Right lobe of liver (tissue), 6 donors: ENCODE data around the gene IL19. TPM values are rescaled to one million over a fixed set of nuclear protein-coding genes. Genes with fewer than 3 reads are reported as not detected.
A peak's percentile ranks its signal among the peaks of the same experiment; 100 is the strongest.

ENCODE experiments used
- ATAC-seq, 4 donors: fragments of 200-7000 bp; cut with Tn5 transposase; one replicate each; pipeline ENCODE4 v1.9.1; 2020; ENCODE audit warnings: mild to moderate bottlenecking in 4 of 4, moderate library complexity in 4 of 4
- DNase-seq, 3 donors: peaks; one replicate each; pipeline ENCODE4 v3.0.0-alpha.2; 2020
- H3K27ac ChIP-seq, 3 donors: fragments of 200-600 bp; one replicate each; pipeline ENCODE4 v1.8.0; 2022
- H3K27me3 ChIP-seq, 2 donors: fragments of 200-600 bp; one replicate each; pipeline ENCODE4 v1.8.0; 2022
- H3K36me3 ChIP-seq, 4 donors: fragments of 200-600 bp; sonication (generic) in 1 of 4; one replicate each; pipeline versions ENCODE4 v1.5.1 to v1.8.0; 2017 to 2022; ENCODE audit warnings: control low read depth in 1 of 4
- H3K4me1 ChIP-seq, 4 donors: fragments of 200-600 bp; sonication (generic) in 1 of 4; one replicate each; pipeline versions ENCODE4 v1.5.1 to v1.8.0; 2017 to 2022; ENCODE audit warnings: control low read depth in 1 of 4
- H3K4me3 ChIP-seq, 3 donors: fragments of 200-600 bp; one replicate each; pipeline ENCODE4 v1.8.0; 2022
- H3K9me3 ChIP-seq, 4 donors: fragments of 200-600 bp; sonication (generic) in 1 of 4; one replicate each; pipeline versions ENCODE4 v1.5.1 to v1.8.0; 2017 to 2022; ENCODE audit warnings: control low read depth in 1 of 4
- POLR2A ChIP-seq: fragments of 450-650 bp; IDR thresholded peaks from one replicate; pipeline ENCODE4 v1.6.1; 2017; ENCODE audit warnings: antibody characterized with exemption, mild to moderate bottlenecking
- WGBS: methylation state at CpG from one replicate; pipeline ENCODE4 v1.1.6; 2018; ENCODE audit warnings: low coverage, low lambda C conversion rate; ENCODE audit not compliant: insufficient coverage; ENCODE audit errors: missing lambda C conversion rate; 5-methylcytosine and 5-hydroxymethylcytosine counted together
- intact Hi-C, 2 donors: fragments of 100-400 bp; cut with DNase I; formaldehyde crosslinking; loops; one replicate each; pipeline versions ENCODE4 v1.11.2 to v1.14.1; 2022
- total RNA-seq, 6 experiments: library from RNA; depleted of rRNA in 2 of 6; stranded (reverse); fragments of >200 nt in 2 of 6; fragmentation: NEBNext Ultra II Directional in 3 of 6; extraction: Animal tissue kit (Norgen Biotek cat#: 25700) in 3 of 6; gene quantifications; one replicate each; pipeline versions ENCODE4 v1.1.0 to v1.2.4, GENCODE V29; 2016 to 2023
- TF ChIP-seq, protein P1 (sequence below), 4 donors: fragments of 200-600 bp in 3 of 4; fragments of 450-650 bp in 1 of 4; IDR thresholded peaks; one replicate each; pipeline versions ENCODE4 v1.5.1 to v1.8.0; 2016 to 2022; ENCODE audit warnings: antibody characterized with exemption in 4 of 4, mild to moderate bottlenecking in 2 of 4
- donor health status: DM: no; HTN: yes; CAD: no.
- donor health status: DM: no; HTN: no; CAD: no.
- donor health status: DM: no; HTN: no; CAD: no.
- donor health status: DM: no; HTN: yes; CAD: no.
- donor health status: DM: no; HTN: yes; CAD: no.

Gene IL19
- total RNA-seq, 6 experiments from 2014 or later = not detected

DNA sequence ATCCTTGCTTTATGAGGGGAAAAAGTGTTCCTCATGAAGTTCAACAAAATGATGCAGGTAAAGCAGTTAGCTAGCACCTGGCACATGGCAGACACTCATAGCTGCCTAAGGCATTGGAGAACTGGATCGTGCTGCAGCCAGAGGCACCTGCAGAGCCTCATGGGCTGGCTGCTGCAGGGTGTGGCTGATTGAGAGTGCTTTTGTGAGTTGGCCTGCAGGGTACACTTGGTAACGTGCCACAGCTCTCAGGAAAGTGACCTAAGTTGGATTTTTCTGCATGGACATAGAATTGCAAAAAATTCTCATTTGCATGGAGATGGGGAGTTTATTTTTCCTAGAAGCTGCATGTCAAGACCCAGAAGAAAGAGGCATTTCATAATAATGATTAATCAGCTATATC is 63.2 kb downstream of the IL19 start:
- H3K4me3 ChIP-seq = no peak overlapping the region
- intact Hi-C loops = no loop called here
- no peaks in the 10 kb centered on the region for H3K36me3 ChIP-seq
- ATAC-seq (no peak), DNase-seq (no peak)
- WGBS = 31% methylated on average over 2 of the region's 2 CpGs
- H3K4me1 ChIP-seq = no peaks in the 10 kb centered on the region
- no peaks in the 10 kb centered on the region for H3K27me3 ChIP-seq
- TF ChIP-seq, protein P1, sequence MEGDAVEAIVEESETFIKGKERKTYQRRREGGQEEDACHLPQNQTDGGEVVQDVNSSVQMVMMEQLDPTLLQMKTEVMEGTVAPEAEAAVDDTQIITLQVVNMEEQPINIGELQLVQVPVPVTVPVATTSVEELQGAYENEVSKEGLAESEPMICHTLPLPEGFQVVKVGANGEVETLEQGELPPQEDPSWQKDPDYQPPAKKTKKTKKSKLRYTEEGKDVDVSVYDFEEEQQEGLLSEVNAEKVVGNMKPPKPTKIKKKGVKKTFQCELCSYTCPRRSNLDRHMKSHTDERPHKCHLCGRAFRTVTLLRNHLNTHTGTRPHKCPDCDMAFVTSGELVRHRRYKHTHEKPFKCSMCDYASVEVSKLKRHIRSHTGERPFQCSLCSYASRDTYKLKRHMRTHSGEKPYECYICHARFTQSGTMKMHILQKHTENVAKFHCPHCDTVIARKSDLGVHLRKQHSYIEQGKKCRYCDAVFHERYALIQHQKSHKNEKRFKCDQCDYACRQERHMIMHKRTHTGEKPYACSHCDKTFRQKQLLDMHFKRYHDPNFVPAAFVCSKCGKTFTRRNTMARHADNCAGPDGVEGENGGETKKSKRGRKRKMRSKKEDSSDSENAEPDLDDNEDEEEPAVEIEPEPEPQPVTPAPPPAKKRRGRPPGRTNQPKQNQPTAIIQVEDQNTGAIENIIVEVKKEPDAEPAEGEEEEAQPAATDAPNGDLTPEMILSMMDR (IDR thresholded peaks at IDR 0.05) = no peak
- no peak for TF ChIP-seq POLR2A
- no peak overlapping the region for H3K27ac ChIP-seq
- no peaks in the 10 kb centered on the region for H3K9me3 ChIP-seq

DNA sequence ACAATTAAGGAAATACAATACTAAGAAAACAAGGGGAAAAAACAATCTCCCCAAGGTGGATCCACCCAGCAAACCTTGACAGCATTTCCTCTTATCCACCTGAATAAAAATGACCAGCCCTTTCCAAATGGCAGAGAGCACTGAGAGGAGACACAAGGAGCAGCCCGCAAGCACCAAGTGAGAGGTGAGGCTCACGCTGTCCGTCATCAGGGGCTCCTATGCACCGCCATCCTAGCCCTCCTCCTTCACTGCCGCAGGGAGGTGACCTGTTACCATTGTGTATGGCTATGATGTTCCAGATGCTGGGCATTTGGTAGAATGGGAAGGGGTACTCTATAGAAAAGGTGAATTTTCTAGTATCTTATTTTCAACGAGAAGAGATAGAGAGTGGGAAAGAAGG is 63.6 kb downstream of the IL19 start:
- intact Hi-C loops = no loop called here
- Histone ChIP-seq H3K4me3 (no peak overlapping the region), H3K9me3 (no peaks in the 10 kb centered on the region), H3K36me3 (no peaks in the 10 kb centered on the region), H3K4me1 (no peaks in the 10 kb centered on the region), H3K27me3 (no peaks in the 10 kb centered on the region), H3K27ac (no peak overlapping the region)
- TF ChIP-seq, protein P1 (IDR thresholded peaks at IDR 0.05) = no peak
- no peak for TF ChIP-seq POLR2A
- ATAC-seq (no peak), DNase-seq (no peak)
- 70% methylated on average over 6 of the region's 6 CpGs for WGBS

GRCh38 chr1:206834711-206835110 is 64.1 kb downstream of the IL19 start:
- no peak overlapping the region for H3K4me3 ChIP-seq
- no peak for DNase-seq
- H3K9me3 ChIP-seq = no peaks in the 10 kb centered on the region
- no peak for TF ChIP-seq POLR2A
- TF ChIP-seq, protein P1 (IDR thresholded peaks at IDR 0.05) = no peak
- H3K27ac ChIP-seq = no peak overlapping the region
- H3K27me3 ChIP-seq = no peaks in the 10 kb centered on the region
- no peaks in the 10 kb centered on the region for H3K4me1 ChIP-seq
- intact Hi-C loops = no loop called here
- H3K36me3 ChIP-seq = no peaks in the 10 kb centered on the region
- WGBS = 56% methylated on average over 3 of the region's 3 CpGs
- ATAC-seq = peak; percentile 28 to 71 (median 42)

DNA sequence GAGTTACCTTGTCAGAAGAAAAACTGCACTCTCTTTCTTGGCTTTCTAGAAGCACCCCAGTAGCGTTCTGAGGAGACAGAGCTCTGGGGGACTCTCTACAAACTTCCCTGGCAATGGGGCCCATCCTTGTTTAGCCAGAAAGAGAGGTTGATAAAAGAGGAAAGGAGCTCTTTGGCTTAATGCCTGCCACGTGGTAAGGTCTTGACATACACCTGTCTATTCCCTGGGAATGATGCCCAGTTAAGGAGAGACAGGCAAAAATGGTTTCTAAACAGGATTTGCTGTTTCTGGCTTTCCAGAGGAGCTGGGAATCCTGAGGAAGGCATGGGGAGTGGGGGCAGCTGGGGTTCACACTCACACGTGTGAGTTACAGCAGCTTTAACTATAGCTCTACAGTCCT is 64.6 kb downstream of the IL19 start:
- TF ChIP-seq, protein P1 (IDR thresholded peaks at IDR 0.05) = no peak
- TF ChIP-seq POLR2A = no peak
- Histone ChIP-seq H3K27me3 (no peaks in the 10 kb centered on the region), H3K36me3 (no peaks in the 10 kb centered on the region), H3K9me3 (no peaks in the 10 kb centered on the region), H3K4me1 (no peaks in the 10 kb centered on the region), H3K27ac (no peak overlapping the region), H3K4me3 (no peak overlapping the region)
- DNase-seq (no peak), ATAC-seq (no peak)
- 23% methylated on average over 3 of the region's 3 CpGs for WGBS
- intact Hi-C loops = no loop called here

DNA sequence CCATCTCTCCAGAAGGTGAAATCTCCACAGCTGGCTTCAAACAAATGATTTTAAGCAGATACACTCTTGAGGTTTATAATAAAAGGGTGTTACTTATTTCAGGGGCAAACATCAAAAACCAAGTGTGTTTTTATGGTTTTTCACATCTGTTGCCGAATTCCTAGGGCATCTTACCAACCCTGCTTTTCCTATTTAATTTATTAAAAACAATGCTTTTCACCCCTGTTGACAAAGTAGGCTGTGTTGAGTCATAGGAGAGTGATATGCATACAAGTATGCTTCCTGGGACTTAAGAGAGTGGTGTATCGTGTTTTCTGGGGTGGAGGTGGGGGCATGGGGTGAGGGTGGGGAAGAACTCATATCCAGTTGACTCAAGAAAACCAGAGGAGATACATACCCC is 65.5 kb downstream of the IL19 start:
- Histone ChIP-seq H3K27me3 (no peaks in the 10 kb centered on the region), H3K4me3 (no peak overlapping the region), H3K9me3 (no peaks in the 10 kb centered on the region), H3K36me3 (no peaks in the 10 kb centered on the region), H3K27ac (no peak overlapping the region), H3K4me1 (no peaks in the 10 kb centered on the region)
- no peak for ATAC-seq
- no peak for TF ChIP-seq POLR2A
- TF ChIP-seq, protein P1 (IDR thresholded peaks at IDR 0.05) = no peak
- intact Hi-C loops = no loop called here
- WGBS = 55% methylated on average over 2 of the region's 2 CpGs
- no peak for DNase-seq
